ENCODE results near the gene IQCN.
A peak's percentile ranks its signal among the peaks of the same experiment; 100 is the strongest.

IQCN gene

GRCh38 chr19:18286973-18287635, 12.9 kb upstream of the IQCN start:
- TF ChIP-seq ZBTB7A (IDR thresholded peaks at IDR 0.05; ENCODE audit: low read depth) (no peak), MAX (IDR thresholded peaks at IDR 0.05) (no peak)

DNA sequence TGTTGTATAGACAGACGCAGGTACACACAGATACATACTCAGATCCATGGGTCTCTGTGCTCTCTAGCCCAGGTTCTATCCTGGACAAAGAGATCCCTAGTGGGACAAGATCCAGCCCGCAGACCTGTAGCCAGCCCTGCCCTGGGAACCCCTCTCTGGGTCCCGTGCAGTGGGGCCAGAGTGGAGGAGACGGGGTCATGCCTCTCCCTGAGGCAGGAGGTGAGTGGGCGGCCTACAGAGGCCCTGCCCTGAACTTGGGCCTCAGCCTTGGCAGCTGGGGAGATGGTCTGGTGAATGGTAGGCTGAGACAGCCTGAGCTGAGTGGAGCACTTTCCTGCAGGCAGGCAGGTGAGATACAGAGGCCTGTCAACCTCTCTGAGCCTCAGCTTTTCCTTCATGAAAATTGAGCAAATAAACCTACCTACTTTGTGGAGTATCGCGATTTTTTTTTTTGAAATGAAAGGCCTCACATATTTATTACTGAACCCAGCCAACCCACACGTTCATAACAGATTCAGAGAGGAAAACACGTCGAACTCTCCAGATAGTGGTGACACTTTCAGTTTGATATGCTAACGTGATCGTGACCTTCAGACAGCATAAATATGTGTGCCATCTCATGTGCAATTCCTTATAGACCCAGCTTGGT, 10.6 kb upstream of the IQCN start:
- TF ChIP-seq TAF1 (IDR thresholded peaks at IDR 0.05; ENCODE audit: low read depth): no peak
- peak; percentile 48 for TF ChIP-seq EGR1 (IDR thresholded peaks at IDR 0.05)

DNA sequence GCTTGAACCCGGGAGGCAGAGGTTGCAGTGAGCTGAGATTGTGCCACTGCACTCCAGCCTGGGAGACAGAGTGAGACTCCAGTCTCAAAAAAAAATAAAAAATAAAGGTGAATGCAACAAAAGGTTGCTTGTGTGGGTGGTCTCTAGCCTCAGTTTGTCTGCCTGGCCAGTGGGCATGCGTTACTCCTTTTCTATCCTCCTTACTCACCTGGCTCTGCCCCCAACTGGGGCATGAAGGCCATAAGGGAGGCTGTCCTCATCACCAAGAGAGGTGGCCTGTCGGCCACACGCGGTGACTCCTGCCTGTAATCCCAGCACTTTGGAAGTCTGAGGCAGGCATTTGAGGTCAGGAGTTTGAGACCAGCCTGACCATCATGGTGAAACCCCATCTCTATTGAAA, 9.1 kb upstream of the IQCN start:
- TF ChIP-seq TEAD4 (IDR thresholded peaks at IDR 0.05) (no peak), FOXM1 (IDR thresholded peaks at IDR 0.05; ENCODE audit: borderline replicate concordance, low read depth) (no peak), YY1 (IDR thresholded peaks at IDR 0.05; ENCODE audit: low read depth) (no peak), EGR1 (IDR thresholded peaks at IDR 0.05) (no peak), ZBTB7A (IDR thresholded peaks at IDR 0.05; ENCODE audit: low read depth) (no peak), NFIC (IDR thresholded peaks at IDR 0.05) (no peak), RAD21 (IDR thresholded peaks at IDR 0.05; ENCODE audit: low read depth) (no peak), CEBPB (IDR thresholded peaks at IDR 0.05) (no peak), EP300 (IDR thresholded peaks at IDR 0.05; ENCODE audit: borderline replicate concordance) (no peak), CREB1 (IDR thresholded peaks at IDR 0.05; ENCODE audit: low read depth) (no peak), TCF12 (IDR thresholded peaks at IDR 0.05; ENCODE audit: low read depth) (no peak), MAX (IDR thresholded peaks at IDR 0.05) (no peak), TAF1 (IDR thresholded peaks at IDR 0.05; ENCODE audit: low read depth) (no peak)
- TF ChIP-seq, protein P1, sequence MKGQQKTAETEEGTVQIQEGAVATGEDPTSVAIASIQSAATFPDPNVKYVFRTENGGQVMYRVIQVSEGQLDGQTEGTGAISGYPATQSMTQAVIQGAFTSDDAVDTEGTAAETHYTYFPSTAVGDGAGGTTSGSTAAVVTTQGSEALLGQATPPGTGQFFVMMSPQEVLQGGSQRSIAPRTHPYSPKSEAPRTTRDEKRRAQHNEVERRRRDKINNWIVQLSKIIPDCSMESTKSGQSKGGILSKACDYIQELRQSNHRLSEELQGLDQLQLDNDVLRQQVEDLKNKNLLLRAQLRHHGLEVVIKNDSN (IDR thresholded peaks at IDR 0.05): no peak
- TF ChIP-seq, protein P2, sequence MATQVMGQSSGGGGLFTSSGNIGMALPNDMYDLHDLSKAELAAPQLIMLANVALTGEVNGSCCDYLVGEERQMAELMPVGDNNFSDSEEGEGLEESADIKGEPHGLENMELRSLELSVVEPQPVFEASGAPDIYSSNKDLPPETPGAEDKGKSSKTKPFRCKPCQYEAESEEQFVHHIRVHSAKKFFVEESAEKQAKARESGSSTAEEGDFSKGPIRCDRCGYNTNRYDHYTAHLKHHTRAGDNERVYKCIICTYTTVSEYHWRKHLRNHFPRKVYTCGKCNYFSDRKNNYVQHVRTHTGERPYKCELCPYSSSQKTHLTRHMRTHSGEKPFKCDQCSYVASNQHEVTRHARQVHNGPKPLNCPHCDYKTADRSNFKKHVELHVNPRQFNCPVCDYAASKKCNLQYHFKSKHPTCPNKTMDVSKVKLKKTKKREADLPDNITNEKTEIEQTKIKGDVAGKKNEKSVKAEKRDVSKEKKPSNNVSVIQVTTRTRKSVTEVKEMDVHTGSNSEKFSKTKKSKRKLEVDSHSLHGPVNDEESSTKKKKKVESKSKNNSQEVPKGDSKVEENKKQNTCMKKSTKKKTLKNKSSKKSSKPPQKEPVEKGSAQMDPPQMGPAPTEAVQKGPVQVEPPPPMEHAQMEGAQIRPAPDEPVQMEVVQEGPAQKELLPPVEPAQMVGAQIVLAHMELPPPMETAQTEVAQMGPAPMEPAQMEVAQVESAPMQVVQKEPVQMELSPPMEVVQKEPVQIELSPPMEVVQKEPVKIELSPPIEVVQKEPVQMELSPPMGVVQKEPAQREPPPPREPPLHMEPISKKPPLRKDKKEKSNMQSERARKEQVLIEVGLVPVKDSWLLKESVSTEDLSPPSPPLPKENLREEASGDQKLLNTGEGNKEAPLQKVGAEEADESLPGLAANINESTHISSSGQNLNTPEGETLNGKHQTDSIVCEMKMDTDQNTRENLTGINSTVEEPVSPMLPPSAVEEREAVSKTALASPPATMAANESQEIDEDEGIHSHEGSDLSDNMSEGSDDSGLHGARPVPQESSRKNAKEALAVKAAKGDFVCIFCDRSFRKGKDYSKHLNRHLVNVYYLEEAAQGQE (IDR thresholded peaks at IDR 0.05; ENCODE audit: low read depth): no peak

DNA sequence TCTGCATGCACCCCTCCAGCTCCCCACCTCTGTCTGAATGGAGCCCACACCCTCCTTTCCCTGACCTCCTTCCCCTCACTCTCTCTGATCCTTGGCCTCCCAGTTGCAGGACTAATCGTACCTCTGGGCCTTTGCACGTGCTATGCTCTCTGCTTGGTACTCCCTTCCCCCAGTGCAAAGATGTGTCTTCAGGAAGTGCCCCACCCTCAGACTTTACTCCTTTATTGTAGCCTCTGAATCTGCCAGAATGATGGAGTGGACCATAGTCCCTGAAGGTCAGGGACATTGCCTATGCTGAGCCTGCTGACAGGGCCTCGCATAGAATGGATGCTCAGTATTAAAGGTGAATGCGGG, 8.5 kb upstream of the IQCN start:
- TF ChIP-seq YY1 (IDR thresholded peaks at IDR 0.05; ENCODE audit: low read depth) (no peak), MAX (IDR thresholded peaks at IDR 0.05) (no peak), TAF1 (IDR thresholded peaks at IDR 0.05; ENCODE audit: low read depth) (no peak), NFIC (IDR thresholded peaks at IDR 0.05) (no peak), TCF12 (IDR thresholded peaks at IDR 0.05; ENCODE audit: low read depth) (no peak), RAD21 (IDR thresholded peaks at IDR 0.05; ENCODE audit: low read depth) (no peak), EGR1 (IDR thresholded peaks at IDR 0.05) (no peak), CEBPB (IDR thresholded peaks at IDR 0.05) (no peak), CREB1 (IDR thresholded peaks at IDR 0.05; ENCODE audit: low read depth) (no peak), ZBTB7A (IDR thresholded peaks at IDR 0.05; ENCODE audit: low read depth) (no peak), EP300 (IDR thresholded peaks at IDR 0.05; ENCODE audit: borderline replicate concordance) (no peak)
- TF ChIP-seq, protein P2 (IDR thresholded peaks at IDR 0.05; ENCODE audit: low read depth): no peak
- TF ChIP-seq, protein P1 (IDR thresholded peaks at IDR 0.05): no peak

GRCh38 chr19:18282021-18282787, 8.0 kb upstream of the IQCN start:
- TF ChIP-seq FOXM1 (IDR thresholded peaks at IDR 0.05; ENCODE audit: borderline replicate concordance, low read depth) (no peak), YY1 (IDR thresholded peaks at IDR 0.05; ENCODE audit: low read depth) (no peak), MAX (IDR thresholded peaks at IDR 0.05) (no peak; the same call in 1 of the 2 replicates), ZBTB7A (IDR thresholded peaks at IDR 0.05; ENCODE audit: low read depth) (peak; percentile 75; the same call in 1 of the 2 replicates), EGR1 (IDR thresholded peaks at IDR 0.05) (peak; percentile 44), TAF1 (IDR thresholded peaks at IDR 0.05; ENCODE audit: low read depth) (peak; percentile 4; the same call in 1 of the 2 replicates), NFIC (IDR thresholded peaks at IDR 0.05) (no peak), TEAD4 (IDR thresholded peaks at IDR 0.05) (no peak)
